ENCODE data around the gene DNAH1.
"Not testable (repeated sequence)": the region's sequence is repeated elsewhere in the genome, so short reads cannot be mapped to it uniquely, and the experiment has no call there.

DNAH1 gene

GRCh38 chr3:52331906-52332305, 15.8 kb downstream of the DNAH1 start:
- H3K4me3 ChIP-seq (ENCODE audit: severe bottlenecking) = no peak overlapping the region
- H3K36me3 ChIP-seq (ENCODE audit: low read depth) = no peaks in the 10 kb centered on the region
- no peak for ATAC-seq (ENCODE audit: low read depth)
- TF ChIP-seq CTCF (IDR thresholded peaks at IDR 0.05; ENCODE audit: poor library complexity, severe bottlenecking) = no peak
- no peaks in the 10 kb centered on the region for H3K9me3 ChIP-seq (ENCODE audit: severe bottlenecking)
- H3K27ac ChIP-seq (ENCODE audit: poor library complexity, severe bottlenecking) = no peak overlapping the region
- peaks cover 8% of the 10 kb centered on the region for H3K4me1 ChIP-seq (ENCODE audit: insufficient read depth, poor library complexity, severe bottlenecking)
- no peak for DNase-seq (ENCODE audit: low spot score)
- no peaks in the 10 kb centered on the region for H3K27me3 ChIP-seq (ENCODE audit: insufficient read depth, poor library complexity, severe bottlenecking)

- H3K27ac ChIP-seq (ENCODE audit: poor library complexity, severe bottlenecking) = no peak overlapping the region
- DNase-seq (ENCODE audit: low spot score) = no peak
- TF ChIP-seq CTCF (IDR thresholded peaks at IDR 0.05; ENCODE audit: poor library complexity, severe bottlenecking) = no peak
- H3K4me3 ChIP-seq (ENCODE audit: severe bottlenecking) = no peak overlapping the region
- peak; percentile 84 for ATAC-seq (ENCODE audit: low read depth)
- no peaks in the 10 kb centered on the region for H3K9me3 ChIP-seq (ENCODE audit: severe bottlenecking)
- H3K36me3 ChIP-seq (ENCODE audit: low read depth) = no peaks in the 10 kb centered on the region
- peaks cover 8% of the 10 kb centered on the region for H3K4me1 ChIP-seq (ENCODE audit: insufficient read depth, poor library complexity, severe bottlenecking)
- H3K27me3 ChIP-seq (ENCODE audit: insufficient read depth, poor library complexity, severe bottlenecking) = no peaks in the 10 kb centered on the region
Measured at GRCh38 chr3:52333869-52334557, 17.9 kb downstream of the DNAH1 start.

- not testable (repeated sequence) for DNase-seq (ENCODE audit: low spot score); H3K4me3 ChIP-seq (ENCODE audit: severe bottlenecking); H3K4me1 ChIP-seq (ENCODE audit: insufficient read depth, poor library complexity, severe bottlenecking)
Measured at GRCh38 chr3:52338131-52338530, 22.0 kb downstream of the DNAH1 start.

GRCh38 chr3:52339612-52340011, 23.5 kb downstream of the DNAH1 start:
- Histone ChIP-seq H3K4me1 (ENCODE audit: insufficient read depth, poor library complexity, severe bottlenecking) (no peaks in the 10 kb centered on the region), H3K27me3 (ENCODE audit: insufficient read depth, poor library complexity, severe bottlenecking) (no peaks in the 10 kb centered on the region), H3K9me3 (ENCODE audit: severe bottlenecking) (no peaks in the 10 kb centered on the region), H3K36me3 (ENCODE audit: low read depth) (no peaks in the 10 kb centered on the region), H3K4me3 (ENCODE audit: severe bottlenecking) (no peak overlapping the region), H3K27ac (ENCODE audit: poor library complexity, severe bottlenecking) (no peak overlapping the region)
- ATAC-seq (ENCODE audit: low read depth) (peak; percentile 23; the same call in 1 of the 3 replicates), DNase-seq (ENCODE audit: low spot score) (no peak)
- TF ChIP-seq CTCF (IDR thresholded peaks at IDR 0.05; ENCODE audit: poor library complexity, severe bottlenecking) = peak; percentile 88

More at GRCh38 chr3:52338131-52338530, 22.0 kb downstream of the DNAH1 start:
- H3K36me3 ChIP-seq (ENCODE audit: low read depth); H3K27me3 ChIP-seq (ENCODE audit: insufficient read depth, poor library complexity, severe bottlenecking); ATAC-seq (ENCODE audit: low read depth); H3K9me3 ChIP-seq (ENCODE audit: severe bottlenecking); H3K27ac ChIP-seq (ENCODE audit: poor library complexity, severe bottlenecking): not testable (repeated sequence)

GRCh38 chr3:52341123-52341522, 25.0 kb downstream of the DNAH1 start:
- Histone ChIP-seq H3K4me3 (ENCODE audit: severe bottlenecking) (no peak overlapping the region), H3K36me3 (ENCODE audit: low read depth) (no peaks in the 10 kb centered on the region), H3K27ac (ENCODE audit: poor library complexity, severe bottlenecking) (no peak overlapping the region), H3K9me3 (ENCODE audit: severe bottlenecking) (no peaks in the 10 kb centered on the region), H3K4me1 (ENCODE audit: insufficient read depth, poor library complexity, severe bottlenecking) (no peaks in the 10 kb centered on the region), H3K27me3 (ENCODE audit: insufficient read depth, poor library complexity, severe bottlenecking) (no peaks in the 10 kb centered on the region)
- ATAC-seq (ENCODE audit: low read depth) = no peak
- TF ChIP-seq CTCF (IDR thresholded peaks at IDR 0.05; ENCODE audit: poor library complexity, severe bottlenecking) = no peak
- no peak for DNase-seq (ENCODE audit: low spot score)

Data from RWPE2 (cell line).